Measurements from ENCODE around the gene ZMIZ1. TPM values are rescaled to one million over a fixed set of nuclear protein-coding genes. Genes with fewer than 3 reads are reported as not detected.

ZMIZ1 gene
- total RNA-seq, 2 donors from 2014 or later, result 27.2 to 42.2 TPM

DNA sequence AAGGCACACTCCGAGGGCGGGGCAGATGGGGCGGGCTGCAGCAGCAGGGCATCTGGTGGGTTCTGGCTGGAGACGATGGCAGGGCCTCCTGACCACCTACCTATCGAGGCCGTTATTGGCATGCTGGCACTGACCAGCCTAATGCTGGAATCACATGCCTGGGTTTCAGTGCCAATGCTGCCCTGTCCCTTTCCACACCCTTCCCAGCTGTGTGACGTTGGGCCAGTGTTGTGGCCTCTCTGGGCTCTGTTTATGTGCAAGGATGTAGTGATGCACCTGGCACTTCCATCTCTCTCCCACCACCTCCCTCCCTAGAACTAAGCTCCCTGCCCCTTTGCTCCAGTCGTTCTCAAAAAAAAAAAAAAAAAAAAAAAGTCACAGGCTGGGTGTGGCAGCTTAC, 132.9 kb downstream of the ZMIZ1 start:
- H3K27ac ChIP-seq, result no peak overlapping the region
- TF ChIP-seq, protein P1, sequence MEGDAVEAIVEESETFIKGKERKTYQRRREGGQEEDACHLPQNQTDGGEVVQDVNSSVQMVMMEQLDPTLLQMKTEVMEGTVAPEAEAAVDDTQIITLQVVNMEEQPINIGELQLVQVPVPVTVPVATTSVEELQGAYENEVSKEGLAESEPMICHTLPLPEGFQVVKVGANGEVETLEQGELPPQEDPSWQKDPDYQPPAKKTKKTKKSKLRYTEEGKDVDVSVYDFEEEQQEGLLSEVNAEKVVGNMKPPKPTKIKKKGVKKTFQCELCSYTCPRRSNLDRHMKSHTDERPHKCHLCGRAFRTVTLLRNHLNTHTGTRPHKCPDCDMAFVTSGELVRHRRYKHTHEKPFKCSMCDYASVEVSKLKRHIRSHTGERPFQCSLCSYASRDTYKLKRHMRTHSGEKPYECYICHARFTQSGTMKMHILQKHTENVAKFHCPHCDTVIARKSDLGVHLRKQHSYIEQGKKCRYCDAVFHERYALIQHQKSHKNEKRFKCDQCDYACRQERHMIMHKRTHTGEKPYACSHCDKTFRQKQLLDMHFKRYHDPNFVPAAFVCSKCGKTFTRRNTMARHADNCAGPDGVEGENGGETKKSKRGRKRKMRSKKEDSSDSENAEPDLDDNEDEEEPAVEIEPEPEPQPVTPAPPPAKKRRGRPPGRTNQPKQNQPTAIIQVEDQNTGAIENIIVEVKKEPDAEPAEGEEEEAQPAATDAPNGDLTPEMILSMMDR (IDR thresholded peaks at IDR 0.05), result no peak
- TF ChIP-seq POLR2A (IDR thresholded peaks at IDR 0.05), result no peak
- WGBS, 2 donors, result 77 to 86% methylated on average over 4 to 8 of the region's 8 CpGs
- intact Hi-C loops (cut with DNase I), result no loop called here
- no peak overlapping the region for H3K4me3 ChIP-seq
- no peaks in the 10 kb centered on the region for H3K27me3 ChIP-seq
- H3K9me3 ChIP-seq, result no peaks in the 10 kb centered on the region
- ATAC-seq (no peak), DNase-seq (no peak)
- H3K36me3 ChIP-seq (replicated peaks in 1 of 2; ENCODE audit: insufficient read depth in 1 of 2, low read depth in 2 of 2), result peaks cover 0 to 8% of the 10 kb centered on the region in 2 donors
- peaks cover 5% of the 10 kb centered on the region for H3K4me1 ChIP-seq

DNA sequence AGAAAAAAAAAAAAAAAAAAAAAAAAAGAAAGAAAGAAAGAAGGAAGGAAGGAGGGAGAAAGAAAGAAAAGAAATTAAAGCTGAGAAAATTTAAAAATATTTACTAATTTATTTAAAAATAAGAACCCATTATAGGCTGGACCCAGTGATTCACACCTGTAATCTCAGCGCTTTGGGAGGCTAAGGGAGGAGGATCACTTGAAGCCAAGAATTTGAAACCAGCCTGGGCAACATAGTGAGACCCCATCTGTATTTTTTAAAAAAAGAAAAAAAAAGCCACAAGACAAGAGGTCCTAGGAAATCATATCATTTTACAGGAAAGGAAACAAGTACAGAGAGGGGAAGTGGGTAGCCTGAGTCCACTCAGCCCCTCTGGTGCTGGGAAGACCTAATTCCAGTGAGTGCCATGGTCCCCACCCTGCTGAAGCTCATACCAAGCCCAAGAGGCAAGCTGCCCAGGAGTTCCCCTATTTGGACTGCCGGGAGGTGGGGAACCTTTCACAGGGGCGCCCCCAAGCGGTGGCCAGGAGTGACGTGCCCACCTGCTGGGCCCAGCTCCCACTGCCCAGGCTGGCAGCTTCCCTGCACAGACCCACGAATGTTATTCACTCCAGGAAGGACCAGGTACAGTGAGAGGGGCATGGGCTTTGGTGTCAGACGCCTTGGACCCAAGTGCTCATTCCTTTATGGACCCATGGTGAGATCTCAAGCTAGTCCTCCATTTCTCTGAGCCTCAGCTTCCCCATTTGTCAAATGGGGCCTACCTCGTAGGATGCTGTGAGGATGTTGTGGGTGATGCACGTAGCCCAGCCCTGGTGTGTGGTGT, 133.6 kb downstream of the ZMIZ1 start:
- Histone ChIP-seq H3K27ac (no peak overlapping the region), H3K4me3 (no peak overlapping the region), H3K27me3 (no peaks in the 10 kb centered on the region), H3K9me3 (no peaks in the 10 kb centered on the region), H3K4me1 (no peaks in the 10 kb centered on the region), H3K36me3 (replicated peaks in 1 of 2; ENCODE audit: insufficient read depth in 1 of 2, low read depth in 2 of 2) (peaks cover 0 to 8% of the 10 kb centered on the region in 2 donors)
- 50 to 59% methylated on average over 4 to 9 of the region's 9 CpGs for WGBS, 2 donors
- peak; percentile 33 for ATAC-seq
- intact Hi-C loops (cut with DNase I), result no loop called here
- TF ChIP-seq, protein P1 (IDR thresholded peaks at IDR 0.05), result peak in 6 of 7 experiments; percentile 16 to 45 (median 26)
- no peak for TF ChIP-seq POLR2A (IDR thresholded peaks at IDR 0.05)
- DNase-seq, result peak; percentile 39 to 53 (median 50)

DNA sequence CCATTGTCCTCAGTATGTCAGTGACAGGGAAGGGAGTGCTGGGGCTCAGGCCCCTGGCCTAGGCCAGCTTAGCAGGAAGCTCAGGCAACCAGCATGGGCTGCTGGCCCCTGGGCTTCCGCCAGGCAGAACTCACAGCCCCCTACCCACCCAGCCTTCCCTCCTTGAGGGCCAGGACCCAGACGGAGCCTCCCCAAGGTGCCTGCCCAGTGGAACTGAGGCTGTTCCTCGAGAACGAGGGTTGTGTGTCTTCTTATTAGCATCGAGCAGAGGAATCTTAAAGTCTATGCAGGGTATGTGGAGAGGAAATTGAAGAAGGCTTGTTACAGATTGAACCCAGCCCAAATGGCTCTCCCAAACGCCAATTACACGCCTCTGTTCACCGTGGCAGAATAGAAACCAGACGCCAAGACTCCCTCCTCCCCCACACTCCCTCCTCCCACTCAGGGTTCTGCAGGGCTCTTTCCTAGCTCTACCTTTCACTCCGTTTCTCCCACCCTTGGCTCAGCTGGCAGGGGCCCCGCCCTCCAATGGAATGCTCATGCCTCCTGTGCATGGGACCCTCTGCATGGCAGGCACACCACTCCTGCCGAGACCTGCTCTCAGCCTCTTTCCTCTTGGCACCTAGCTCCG, 134.4 kb downstream of the ZMIZ1 start:
- H3K27me3 ChIP-seq, result no peaks in the 10 kb centered on the region
- no peak overlapping the region for H3K27ac ChIP-seq
- DNase-seq (no peak), ATAC-seq (no peak)
- no peak overlapping the region for H3K4me3 ChIP-seq
- WGBS, 2 donors, result 71 to 79% methylated on average over 12 to 13 of the region's 13 CpGs
- H3K36me3 ChIP-seq (replicated peaks in 1 of 2; ENCODE audit: insufficient read depth in 1 of 2, low read depth in 2 of 2), result peaks cover 0 to 8% of the 10 kb centered on the region in 2 donors
- H3K4me1 ChIP-seq, result no peaks in the 10 kb centered on the region
- no peak for TF ChIP-seq POLR2A (IDR thresholded peaks at IDR 0.05)
- TF ChIP-seq, protein P1 (IDR thresholded peaks at IDR 0.05), result no peak
- intact Hi-C loops (cut with DNase I), result no loop called here
- H3K9me3 ChIP-seq, result no peaks in the 10 kb centered on the region

DNA sequence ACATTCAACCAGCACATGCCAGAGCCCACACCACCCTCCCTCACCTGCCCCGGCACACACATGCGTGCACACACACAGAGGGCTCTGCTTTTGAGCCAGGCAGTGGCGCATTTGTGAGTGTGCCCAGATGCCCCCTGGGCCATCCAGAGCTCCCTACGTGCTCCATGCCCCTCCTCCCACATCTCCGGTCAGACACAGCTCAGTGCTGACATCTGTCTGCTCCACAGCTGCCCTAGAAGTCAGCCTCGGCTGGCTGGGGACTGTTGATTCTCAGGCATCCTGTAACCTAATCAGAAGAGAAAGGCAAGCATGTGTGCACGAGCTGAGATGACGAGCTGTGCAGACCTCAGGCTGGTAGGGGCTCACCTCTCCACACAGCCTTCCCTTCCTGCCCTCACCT, 135.1 kb downstream of the ZMIZ1 start:
- TF ChIP-seq POLR2A (IDR thresholded peaks at IDR 0.05), result no peak
- TF ChIP-seq, protein P1 (IDR thresholded peaks at IDR 0.05), result no peak
- ATAC-seq (no peak), DNase-seq (no peak)
- Histone ChIP-seq H3K36me3 (replicated peaks in 1 of 2; ENCODE audit: insufficient read depth in 1 of 2, low read depth in 2 of 2) (peaks cover 0 to 14% of the 10 kb centered on the region in 2 donors), H3K9me3 (no peaks in the 10 kb centered on the region), H3K27me3 (no peaks in the 10 kb centered on the region), H3K4me1 (no peaks in the 10 kb centered on the region), H3K27ac (no peak overlapping the region), H3K4me3 (no peak overlapping the region)
- intact Hi-C loops (cut with DNase I), result no loop called here
- 79 to 82% methylated on average over 6 to 8 of the region's 8 CpGs for WGBS, 2 donors

All from body of pancreas (tissue), 4 donors.